Hematopoietic multipotent progenitor cell treated with erythropoietin and hydrocortisone succinate and interleukin-3 and kit ligand, for 6 days (in vitro differentiated cells): ENCODE data around the gene MYCBP2.
A peak's percentile ranks its signal among the peaks of the same experiment; 100 is the strongest.
"Not testable (repeated sequence)": the region's sequence is repeated elsewhere in the genome, so short reads cannot be mapped to it uniquely, and the experiment has no call there.

Experiments used
- DNase-seq: peaks from one replicate; pipeline ENCODE4 v3.0.0-alpha.2; 2015

The MYCBP2 gene

DNA sequence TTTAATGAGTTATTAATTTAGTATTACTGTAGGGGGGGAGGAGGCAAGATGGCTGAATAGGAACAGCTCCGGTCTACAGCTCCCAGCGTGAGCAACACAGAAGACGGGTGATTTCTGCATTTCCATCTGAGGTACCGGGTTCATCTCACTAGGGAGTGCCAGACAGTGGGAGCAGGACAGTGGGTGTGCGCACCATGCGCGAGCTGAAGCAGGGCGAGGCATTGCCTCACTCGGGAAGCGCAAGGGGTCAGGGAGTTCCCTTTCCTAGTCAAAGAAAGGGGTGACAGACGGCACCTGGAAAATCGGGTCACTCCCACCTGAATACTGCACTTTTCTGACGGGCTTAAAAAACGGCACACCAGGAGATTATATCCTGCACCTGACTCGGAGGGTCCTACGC lies 127.9 kb downstream of the MYCBP2 start:
- not testable (repeated sequence) for DNase-seq

DNA sequence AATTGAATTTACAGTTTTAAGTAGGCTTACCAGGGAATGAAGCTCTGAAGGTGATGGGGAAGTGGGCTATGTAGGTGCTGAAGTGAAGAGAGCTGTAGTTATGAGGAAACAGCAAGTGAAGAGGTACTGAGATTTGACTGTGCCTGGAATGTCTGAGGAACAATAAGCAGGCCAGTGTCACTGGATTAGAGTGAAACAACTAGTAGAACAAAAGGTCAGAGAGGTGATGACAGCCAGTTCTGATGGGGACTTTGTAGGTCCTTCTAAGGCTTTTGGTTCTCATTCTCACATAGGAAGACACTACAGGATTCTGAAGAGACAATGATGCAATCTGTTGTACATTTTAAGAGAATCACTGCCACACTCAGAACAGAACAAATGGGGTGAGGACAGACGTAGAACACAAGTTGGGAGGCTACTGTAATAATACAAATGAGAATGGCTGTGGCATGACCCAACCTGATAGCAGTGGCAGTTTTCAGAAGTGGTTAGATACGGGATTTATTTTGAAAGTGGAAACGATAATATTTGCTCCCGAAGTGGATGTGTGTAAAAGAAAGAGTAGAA lies 130.8 kb downstream of the MYCBP2 start:
- no peak for DNase-seq

- DNase-seq = no peak
These were observed 136.4 kb downstream of the MYCBP2 start for GRCh38 chr13:77190349-77190958.

DNA sequence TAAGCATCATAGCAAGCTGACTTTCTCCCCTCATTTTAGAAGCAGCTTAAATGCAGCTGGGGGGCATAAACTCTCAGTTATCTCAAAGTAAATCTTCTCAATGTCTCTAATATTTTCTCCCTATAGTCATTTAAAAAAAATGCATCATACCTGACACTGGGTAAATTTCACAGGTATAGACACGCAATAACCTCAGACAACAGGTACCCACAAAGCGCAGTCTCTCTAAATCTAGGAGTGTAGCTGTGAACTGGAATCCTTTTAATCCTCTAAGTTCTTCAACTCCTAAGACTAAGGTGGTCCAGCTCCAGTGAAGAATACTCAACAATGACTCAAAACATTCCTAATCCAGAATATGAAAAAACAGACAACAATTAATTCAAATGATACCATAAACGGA lies 141.2 kb downstream of the MYCBP2 start:
- DNase-seq = no peak

- peak; percentile 27 for DNase-seq
These were observed 142.4 kb downstream of the MYCBP2 start for GRCh38 chr13:77184455-77184854.

- no peak for DNase-seq
These were observed 146.9 kb downstream of the MYCBP2 start for GRCh38 chr13:77180011-77180410.

GRCh38 chr13:77177646-77178045 lies 149.2 kb downstream of the MYCBP2 start:
- DNase-seq = no peak

- no peak for DNase-seq
These were observed 150.5 kb downstream of the MYCBP2 start for GRCh38 chr13:77176350-77176749.

- DNase-seq = no peak
These were observed 154.2 kb downstream of the MYCBP2 start for GRCh38 chr13:77172650-77173049.

- DNase-seq = no peak
These were observed 155.4 kb downstream of the MYCBP2 start for GRCh38 chr13:77171451-77171850.

- no peak for DNase-seq
These were observed 158.7 kb downstream of the MYCBP2 start for GRCh38 chr13:77168237-77168636.

GRCh38 chr13:77150651-77151050 lies 176.2 kb downstream of the MYCBP2 start:
- DNase-seq = no peak

DNA sequence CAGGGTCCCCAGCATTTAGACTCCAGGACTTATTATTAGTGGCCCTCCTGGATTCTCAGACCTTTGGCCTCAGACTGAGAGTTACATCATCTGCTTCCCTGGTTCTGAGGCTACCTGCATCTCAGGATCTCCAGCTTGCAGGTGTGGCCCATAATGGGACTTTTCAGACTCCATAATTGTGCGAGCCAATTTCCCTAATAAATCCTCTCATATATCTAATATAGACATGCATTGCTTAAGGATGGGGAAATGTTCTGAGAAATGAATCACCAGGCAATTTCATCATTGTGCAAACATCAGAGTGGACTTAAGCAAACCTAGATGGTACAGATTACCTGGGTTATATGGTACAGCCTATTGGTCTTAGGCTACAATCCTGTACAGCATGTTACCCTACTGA lies 183.5 kb downstream of the MYCBP2 start:
- no peak for DNase-seq

DNA sequence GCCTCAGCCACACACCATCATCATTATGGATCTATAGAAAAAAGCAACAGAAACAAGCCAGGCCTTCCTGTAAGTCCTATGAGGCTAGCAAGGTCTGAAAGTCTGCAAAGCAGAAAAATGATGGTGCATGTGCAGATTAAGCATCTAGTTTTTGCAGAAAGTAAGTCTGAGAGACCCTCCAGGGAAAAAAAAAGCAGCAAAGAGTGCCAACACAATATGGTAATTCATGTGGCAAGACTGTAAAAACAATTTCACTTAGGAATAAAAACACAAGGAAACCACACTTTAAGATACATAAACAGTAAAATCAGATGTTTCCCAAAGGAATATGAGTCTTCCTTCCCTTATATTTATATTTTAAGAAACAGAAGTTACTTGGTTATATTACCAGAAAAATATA lies 187.6 kb downstream of the MYCBP2 start:
- DNase-seq = no peak

DNA sequence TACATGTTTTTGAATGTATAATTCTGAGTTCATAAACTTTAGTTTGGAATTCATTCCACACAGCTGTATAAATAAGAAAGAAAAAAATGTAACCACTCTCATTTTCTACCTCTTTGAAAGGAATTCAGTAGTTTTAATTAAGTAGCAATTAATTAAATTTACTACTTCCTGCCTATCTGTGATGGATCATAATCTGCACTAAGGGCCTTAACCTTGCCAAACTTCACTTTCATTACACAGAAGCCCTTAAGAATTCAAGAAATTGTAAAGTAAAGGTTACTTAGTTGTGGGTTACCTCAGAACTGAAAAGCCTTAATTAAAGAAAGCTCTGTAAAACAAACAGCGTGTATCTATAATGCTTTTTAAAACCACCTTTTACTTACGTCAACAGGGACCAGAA lies 188.1 kb downstream of the MYCBP2 start:
- no peak for DNase-seq

DNA sequence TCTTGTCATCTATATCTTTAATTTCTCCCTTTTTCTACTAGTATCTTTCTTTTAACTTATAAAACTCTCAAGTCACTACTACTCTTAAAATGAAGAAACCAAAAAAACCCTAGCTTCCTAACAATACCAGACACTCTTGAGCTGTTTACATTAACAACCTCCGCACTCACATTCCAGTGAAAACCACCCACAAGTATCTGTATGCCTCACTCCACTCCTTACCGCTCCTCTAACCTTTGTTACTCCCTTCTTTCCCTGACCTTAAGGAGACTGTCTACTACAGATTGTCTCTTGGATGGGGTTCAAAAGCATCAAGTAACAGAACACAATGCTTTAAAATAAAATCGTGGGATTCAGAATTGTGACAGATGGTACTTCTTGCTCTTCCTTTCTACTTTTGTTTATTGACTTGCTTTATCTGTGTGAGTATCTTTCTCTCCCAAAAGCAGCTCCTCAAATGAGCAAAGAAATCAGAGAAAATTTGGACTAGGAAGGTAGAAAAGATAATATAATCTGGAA lies 189.9 kb downstream of the MYCBP2 start:
- DNase-seq = no peak

DNA sequence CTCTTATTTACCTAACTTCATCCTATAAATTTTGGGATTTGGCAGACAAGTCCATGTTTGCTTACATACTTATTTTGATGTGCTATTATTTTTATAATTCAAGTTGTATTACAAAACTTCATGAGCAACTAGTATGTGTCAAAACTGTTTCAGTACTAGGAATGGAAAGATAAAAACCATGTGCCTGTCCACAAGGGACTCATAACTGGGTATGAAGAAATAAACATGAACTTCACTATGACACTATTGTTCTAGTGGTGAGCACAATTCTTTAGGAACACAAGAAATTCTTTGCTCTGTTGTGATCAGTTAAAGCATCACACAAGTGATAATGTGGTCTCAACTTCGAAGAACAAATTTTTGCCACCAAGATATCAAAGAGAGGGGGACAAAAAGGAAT lies 202.5 kb downstream of the MYCBP2 start:
- DNase-seq = no peak

GRCh38 chr13:77118134-77118533 lies 208.8 kb downstream of the MYCBP2 start:
- no peak for DNase-seq

- DNase-seq = no peak
These were observed 212.6 kb downstream of the MYCBP2 start for GRCh38 chr13:77114271-77114670.

- DNase-seq = no peak
These were observed 213.4 kb downstream of the MYCBP2 start for GRCh38 chr13:77113496-77113895.

GRCh38 chr13:77105051-77105450 lies 221.8 kb downstream of the MYCBP2 start:
- DNase-seq = no peak

DNA sequence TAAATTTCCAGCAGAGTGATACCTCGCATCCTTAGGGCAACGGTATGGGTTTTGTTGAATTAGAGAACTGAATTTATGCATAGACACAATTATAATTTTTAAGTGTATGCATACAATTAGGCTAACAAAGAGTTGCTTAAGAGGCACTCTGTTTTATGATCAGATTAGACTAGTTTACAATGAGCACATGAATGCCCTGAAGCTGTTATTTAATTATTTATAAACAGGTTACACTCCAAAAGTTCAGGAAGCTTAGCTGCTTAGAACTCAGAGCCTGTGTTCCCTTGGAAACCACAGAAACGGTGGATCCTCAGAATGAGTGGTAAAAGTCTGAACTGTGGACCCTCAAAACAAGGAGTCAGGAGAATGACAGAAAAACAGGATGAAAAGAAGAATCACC lies 227.5 kb downstream of the MYCBP2 start:
- no peak for DNase-seq

DNA sequence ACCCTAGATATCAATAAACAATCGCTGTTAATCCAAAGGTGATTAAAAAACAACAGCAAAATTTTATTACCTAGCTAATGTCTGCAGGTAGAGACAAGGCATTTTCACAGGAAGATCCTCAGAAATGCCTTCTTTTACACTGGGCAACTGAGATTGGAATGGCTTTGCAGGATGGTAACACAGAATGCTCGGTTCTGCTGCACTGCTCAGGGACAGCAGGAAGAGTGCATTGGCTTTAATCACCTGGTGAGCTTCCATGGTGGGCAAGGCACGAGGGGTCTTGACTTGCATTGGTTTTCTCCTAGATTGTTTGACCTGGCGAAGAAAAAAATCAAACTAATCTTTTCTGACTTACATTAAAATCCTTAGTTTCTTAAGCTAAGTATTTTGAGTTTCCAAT lies 231.6 kb downstream of the MYCBP2 start:
- DNase-seq = no peak

DNA sequence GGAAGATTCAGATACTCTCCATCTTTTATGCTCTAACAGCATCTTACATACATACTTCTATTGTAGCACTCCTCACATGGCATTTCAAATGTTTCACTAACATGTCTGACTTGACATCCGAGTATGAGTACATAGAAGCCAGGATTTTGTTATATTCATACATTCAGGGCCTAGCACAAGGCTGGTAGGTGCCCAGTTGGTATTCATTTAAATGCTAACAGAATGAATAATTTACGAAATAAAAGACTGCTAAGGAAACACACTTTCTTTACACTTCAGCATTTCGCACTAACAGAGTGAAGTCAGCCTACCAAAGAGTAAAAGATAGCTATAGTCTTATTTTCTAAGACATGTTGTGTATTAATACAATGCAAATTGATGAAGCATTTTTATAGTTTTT lies 232.1 kb downstream of the MYCBP2 start:
- DNase-seq = no peak

GRCh38 chr13:77093735-77094134 lies 233.2 kb downstream of the MYCBP2 start:
- no peak for DNase-seq
